ENCODE data around the gene SLC29A3. TPM values are rescaled to one million over a fixed set of nuclear protein-coding genes. Genes with fewer than 3 reads are reported as not detected.

Gene SLC29A3
- total RNA-seq, 1 donor, result 2.2 TPM

GRCh38 chr10:71371750-71372166 is 52.7 kb downstream of the SLC29A3 start:
- no peak for DNase-seq (ENCODE audit: low read depth)
- no peak for TF ChIP-seq CTCF (IDR thresholded peaks at IDR 0.05; ENCODE audit: insufficient read depth, low read depth, low read length)
- H3K4me3 ChIP-seq (ENCODE audit: low read depth, low read length), result no peak overlapping the region

GRCh38 chr10:71372882-71373495 is 53.9 kb downstream of the SLC29A3 start:
- DNase-seq (ENCODE audit: low read depth), result no peak
- H3K4me3 ChIP-seq (ENCODE audit: low read depth, low read length), result no peak overlapping the region
- no peak for TF ChIP-seq CTCF (IDR thresholded peaks at IDR 0.05; ENCODE audit: insufficient read depth, low read depth, low read length)

- no peak for DNase-seq (ENCODE audit: low read depth)
- TF ChIP-seq CTCF (IDR thresholded peaks at IDR 0.05; ENCODE audit: insufficient read depth, low read depth, low read length), result no peak
- no peak overlapping the region for H3K4me3 ChIP-seq (ENCODE audit: low read depth, low read length)
Measured at GRCh38 chr10:71374481-71375233, 55.6 kb downstream of the SLC29A3 start.

- H3K4me3 ChIP-seq (ENCODE audit: low read depth, low read length), result no peak overlapping the region
- no peak for TF ChIP-seq CTCF (IDR thresholded peaks at IDR 0.05; ENCODE audit: insufficient read depth, low read depth, low read length)
- DNase-seq (ENCODE audit: low read depth), result no peak
Measured at GRCh38 chr10:71375952-71376351, 56.9 kb downstream of the SLC29A3 start.

GRCh38 chr10:71378336-71379117 is 59.5 kb downstream of the SLC29A3 start:
- TF ChIP-seq CTCF (IDR thresholded peaks at IDR 0.05; ENCODE audit: insufficient read depth, low read depth, low read length), result no peak
- H3K4me3 ChIP-seq (ENCODE audit: low read depth, low read length), result no peak overlapping the region
- DNase-seq (ENCODE audit: low read depth), result no peak

GRCh38 chr10:71379118-71379766 is 60.2 kb downstream of the SLC29A3 start:
- no peak for DNase-seq (ENCODE audit: low read depth)
- H3K4me3 ChIP-seq (ENCODE audit: low read depth, low read length), result no peak overlapping the region
- no peak for TF ChIP-seq CTCF (IDR thresholded peaks at IDR 0.05; ENCODE audit: insufficient read depth, low read depth, low read length)

Data from fibroblast of villous mesenchyme (primary cell).